ENCODE data around the gene C2orf42.
"Not testable (repeated sequence)": the region's sequence is repeated elsewhere in the genome, so short reads cannot be mapped to it uniquely, and the experiment has no call there.

GRCh38 chr2:70148211-70148760 is 42.5 kb downstream of the C2orf42 start:
- not testable (repeated sequence) for TF ChIP-seq CTCF (IDR thresholded peaks at IDR 0.05; ENCODE audit: poor library complexity); EZH2 (IDR thresholded peaks at IDR 0.05; ENCODE audit: borderline replicate concordance); EZH2phosphoT487 (IDR thresholded peaks at IDR 0.05; ENCODE audit: low read depth, severe bottlenecking, unreplicated experiment)

Measured in hepatocyte (in vitro differentiated cells).